Spleen (tissue), 7 donors: ENCODE data around the gene ITGA6.

ENCODE experiments used
- CTCF ChIP-seq, 11 experiments: fragments of 200-600 bp in 7 of 11; fragments of 450-650 bp in 4 of 11; sonication (generic) in 4 of 11; IDR thresholded peaks in 8 of 11; conservative IDR thresholded peaks in 3 of 11; 1 replicate in 7 of 11; 2 replicates in 4 of 11; pipeline versions ENCODE4 v1.4.0 to v1.8.0; 2016 to 2021; ENCODE audit warnings: antibody characterized with exemption in 11 of 11, inconsistent platforms in 4 of 11, mild to moderate bottlenecking in 1 of 11
- POLR2AphosphoS5 ChIP-seq, 3 donors: sonication (generic); formaldehyde crosslinking; IDR thresholded peaks; one replicate each; pipeline ENCODE4 v1.5.1; 2017; ENCODE audit warnings: antibody characterized with exemption in 3 of 3
- donor health status: DM: no; HTN: no; CAD: no; lungs with moderate emphysema.
- donor health status: DM: no; HTN: no; CAD: no.
- donor health status: DM: no; HTN: no; CAD: no.

GRCh38 chr2:172496160-172496608, 68.8 kb downstream of the ITGA6 start:
- TF ChIP-seq POLR2AphosphoS5 (IDR thresholded peaks at IDR 0.05) (peak in 1 of 3 donors; percentile 51), CTCF (IDR thresholded peaks at IDR 0.05 in 8 of 11, conservative IDR thresholded peaks at IDR 0.05 in 3 of 11) (no peak)
